HG03520 (cell line): ENCODE measurements around the gene EXOSC1.
"Not testable (repeated sequence)": the region's sequence is repeated elsewhere in the genome, so short reads cannot be mapped to it uniquely, and the experiment has no call there.

Experiments
- ATAC-seq: cut with Tn5 transposase; IDR thresholded peaks from one replicate; pipeline ENCODE4 v1.9.1; 2021; ENCODE audit warnings: mild to moderate bottlenecking, moderate library complexity; ENCODE audit not compliant: unreplicated experiment

The EXOSC1 gene

GRCh38 chr10:97411406-97411805, 34.4 kb downstream of the EXOSC1 start:
- ATAC-seq: no peak

- ATAC-seq: no peak
Measured at GRCh38 chr10:97408496-97408992, 37.3 kb downstream of the EXOSC1 start.

GRCh38 chr10:97407952-97408248, 37.9 kb downstream of the EXOSC1 start:
- no peak for ATAC-seq

- ATAC-seq: peak; percentile 85
Measured at GRCh38 chr10:97407211-97407951, 38.4 kb downstream of the EXOSC1 start.

GRCh38 chr10:97406483-97406882, 39.3 kb downstream of the EXOSC1 start:
- not testable (repeated sequence) for ATAC-seq

- no peak for ATAC-seq
Measured at GRCh38 chr10:97406064-97406463, 39.7 kb downstream of the EXOSC1 start.

- ATAC-seq: no peak
Measured at GRCh38 chr10:97404044-97404443, 41.8 kb downstream of the EXOSC1 start.

- no peak for ATAC-seq
Measured at GRCh38 chr10:97401455-97401919, 44.3 kb downstream of the EXOSC1 start.

- peak; percentile 85 for ATAC-seq
Measured at GRCh38 chr10:97400665-97401454, 44.9 kb downstream of the EXOSC1 start, which contains the start of gene RRP12. TSS of gene RRP12 (minus strand) at chr10:97401340. CDS start at chr10:97401231, 109 bp downstream.

- ATAC-seq: no peak
Measured at GRCh38 chr10:97399843-97400545, 45.8 kb downstream of the EXOSC1 start.

- ATAC-seq: no peak
Measured at GRCh38 chr10:97396056-97396455, 49.8 kb downstream of the EXOSC1 start.

- ATAC-seq: no peak
Measured at GRCh38 chr10:97393034-97393573, 52.7 kb downstream of the EXOSC1 start.

GRCh38 chr10:97390091-97390490, 55.7 kb downstream of the EXOSC1 start:
- no peak for ATAC-seq

GRCh38 chr10:97388152-97388551, 57.7 kb downstream of the EXOSC1 start:
- ATAC-seq: no peak
